Measurements from ENCODE around the gene ATP5F1D.

Gene ATP5F1D

DNA sequence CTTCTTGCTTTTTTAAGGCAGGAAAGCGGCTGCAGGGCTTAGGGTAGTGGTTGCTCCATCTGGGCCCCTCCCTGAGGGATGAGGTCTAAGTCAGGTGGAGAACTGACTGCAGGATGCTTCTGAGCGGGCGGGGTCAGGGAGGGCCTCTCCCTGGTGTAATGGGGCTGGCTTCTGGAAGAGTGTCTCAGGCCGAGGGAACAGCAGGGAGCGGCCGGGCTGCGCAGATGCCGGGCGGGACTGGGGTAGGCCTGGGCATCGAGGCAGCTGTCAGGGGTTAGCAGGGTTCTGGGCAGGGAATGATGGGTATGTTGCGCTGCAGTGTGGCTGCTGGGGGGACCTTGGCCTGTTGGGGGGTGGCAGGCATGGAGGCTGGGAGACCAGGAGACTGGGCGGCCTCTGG, 36.5 kb downstream of the ATP5F1D start:
- no peak for TF ChIP-seq GATA2 (IDR thresholded peaks at IDR 0.05; ENCODE audit: low read depth, low read length)
- TF ChIP-seq GATA3 (IDR thresholded peaks at IDR 0.05; ENCODE audit: low read depth, low read length): no peak

GRCh38 chr19:1278713-1279660, 37.4 kb downstream of the ATP5F1D start:
- no peak for TF ChIP-seq GATA3 (IDR thresholded peaks at IDR 0.05; ENCODE audit: low read depth, low read length)
- no peak for TF ChIP-seq GATA2 (IDR thresholded peaks at IDR 0.05; ENCODE audit: low read depth, low read length)

- no peak for TF ChIP-seq GATA3 (IDR thresholded peaks at IDR 0.05; ENCODE audit: low read depth, low read length)
- no peak for TF ChIP-seq GATA2 (IDR thresholded peaks at IDR 0.05; ENCODE audit: low read depth, low read length)
Measured at GRCh38 chr19:1279782-1280341, 38.3 kb downstream of the ATP5F1D start.

- no peak for TF ChIP-seq GATA2 (IDR thresholded peaks at IDR 0.05; ENCODE audit: low read depth, low read length)
- no peak for TF ChIP-seq GATA3 (IDR thresholded peaks at IDR 0.05; ENCODE audit: low read depth, low read length)
Measured at GRCh38 chr19:1280636-1281568, 39.4 kb downstream of the ATP5F1D start.

DNA sequence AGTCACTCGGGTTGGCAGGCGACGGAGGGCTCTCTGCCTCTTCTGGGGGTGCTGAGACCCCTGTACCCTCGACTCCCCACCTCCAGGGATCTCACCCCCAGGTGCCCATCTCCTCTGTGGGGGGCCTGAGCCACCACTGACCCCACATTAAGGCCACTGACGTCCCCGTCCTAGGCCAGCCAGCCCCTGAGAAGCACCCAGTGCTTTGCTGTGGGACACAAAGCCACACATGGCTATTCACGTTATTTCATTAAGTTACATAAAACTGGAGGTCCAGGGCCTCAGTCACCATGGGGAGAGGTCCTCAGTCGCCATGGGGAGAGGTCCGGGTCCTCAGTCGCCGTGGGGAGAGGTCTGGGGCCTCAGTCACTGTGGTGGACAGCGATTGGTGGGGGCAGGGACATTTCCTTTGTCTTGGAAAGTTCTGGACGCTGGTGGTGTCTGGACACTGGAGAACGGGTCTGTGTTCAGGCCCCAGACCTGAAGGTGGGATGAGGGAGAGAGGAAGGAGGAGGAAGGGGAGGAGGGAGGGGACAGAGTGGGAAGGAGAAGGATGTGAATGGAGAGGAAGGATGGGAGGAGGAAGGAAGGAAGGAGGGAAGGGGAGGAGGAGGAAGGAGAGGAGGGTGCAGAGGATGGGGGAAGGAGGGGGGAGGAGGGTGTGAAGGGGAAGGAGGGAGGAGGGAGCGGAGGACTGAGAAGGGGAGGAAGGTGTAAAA, 40.2 kb downstream of the ATP5F1D start:
- TF ChIP-seq GATA2 (IDR thresholded peaks at IDR 0.05; ENCODE audit: low read depth, low read length) (no peak), GATA3 (IDR thresholded peaks at IDR 0.05; ENCODE audit: low read depth, low read length) (no peak)

DNA sequence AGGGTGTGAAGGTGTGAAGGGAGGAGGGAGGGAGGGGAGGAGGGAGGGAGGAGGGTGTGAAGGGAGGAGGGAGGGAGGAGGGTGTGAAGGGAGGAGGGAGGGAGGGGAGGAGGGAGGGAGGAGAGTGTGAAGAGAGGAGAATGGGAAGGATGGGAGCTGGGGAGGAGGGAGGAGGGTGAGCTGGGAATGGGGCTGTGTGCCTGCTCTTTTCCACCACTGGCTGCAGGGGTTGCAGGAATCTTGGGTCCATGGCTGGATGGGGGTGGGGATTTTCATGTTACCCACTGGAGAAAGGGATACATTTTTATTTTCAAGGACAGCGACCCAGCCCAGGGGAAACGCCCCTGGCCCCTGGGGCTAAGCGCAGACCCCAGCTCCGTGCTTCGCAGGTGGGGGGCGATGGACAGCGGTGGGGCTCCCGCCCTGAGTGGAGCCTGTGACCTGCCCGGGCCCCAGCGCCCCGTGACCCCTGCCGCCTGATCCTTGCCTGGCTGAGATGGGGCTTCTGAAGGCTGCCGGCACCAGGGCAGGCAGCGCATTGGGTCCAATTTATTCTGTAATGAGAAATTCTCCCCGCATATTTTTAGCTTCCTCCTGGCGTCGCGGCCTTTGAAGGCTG, 41.1 kb downstream of the ATP5F1D start:
- TF ChIP-seq GATA3 (IDR thresholded peaks at IDR 0.05; ENCODE audit: low read depth, low read length) (no peak), GATA2 (IDR thresholded peaks at IDR 0.05; ENCODE audit: low read depth, low read length) (no peak)

GRCh38 chr19:1283207-1283916, 41.8 kb downstream of the ATP5F1D start:
- no peak for TF ChIP-seq GATA2 (IDR thresholded peaks at IDR 0.05; ENCODE audit: low read depth, low read length)
- no peak for TF ChIP-seq GATA3 (IDR thresholded peaks at IDR 0.05; ENCODE audit: low read depth, low read length)

DNA sequence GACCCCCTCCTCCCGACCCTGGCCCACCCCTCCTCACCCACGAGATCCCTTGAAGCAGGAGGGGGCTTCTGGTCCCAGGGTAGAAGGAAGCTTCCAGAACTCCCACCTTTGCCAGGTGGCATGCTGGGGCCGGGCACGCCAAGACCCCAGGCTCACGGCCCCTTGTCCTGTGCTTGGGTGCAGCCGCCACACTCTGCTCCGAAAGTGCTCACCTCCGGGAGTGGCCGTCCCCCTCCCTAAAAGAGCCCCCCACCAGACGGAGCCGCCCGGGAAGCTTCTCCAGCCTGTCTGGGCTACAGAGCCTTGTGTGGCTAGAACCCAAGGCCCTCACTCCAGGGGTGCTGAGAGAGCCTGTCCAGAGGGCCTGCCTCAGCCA, 42.4 kb downstream of the ATP5F1D start:
- no peak for TF ChIP-seq GATA3 (IDR thresholded peaks at IDR 0.05; ENCODE audit: low read depth, low read length)
- no peak for TF ChIP-seq GATA2 (IDR thresholded peaks at IDR 0.05; ENCODE audit: low read depth, low read length)

GRCh38 chr19:1284293-1284978, 42.9 kb downstream of the ATP5F1D start:
- no peak for TF ChIP-seq GATA2 (IDR thresholded peaks at IDR 0.05; ENCODE audit: low read depth, low read length)
- TF ChIP-seq GATA3 (IDR thresholded peaks at IDR 0.05; ENCODE audit: low read depth, low read length): no peak

DNA sequence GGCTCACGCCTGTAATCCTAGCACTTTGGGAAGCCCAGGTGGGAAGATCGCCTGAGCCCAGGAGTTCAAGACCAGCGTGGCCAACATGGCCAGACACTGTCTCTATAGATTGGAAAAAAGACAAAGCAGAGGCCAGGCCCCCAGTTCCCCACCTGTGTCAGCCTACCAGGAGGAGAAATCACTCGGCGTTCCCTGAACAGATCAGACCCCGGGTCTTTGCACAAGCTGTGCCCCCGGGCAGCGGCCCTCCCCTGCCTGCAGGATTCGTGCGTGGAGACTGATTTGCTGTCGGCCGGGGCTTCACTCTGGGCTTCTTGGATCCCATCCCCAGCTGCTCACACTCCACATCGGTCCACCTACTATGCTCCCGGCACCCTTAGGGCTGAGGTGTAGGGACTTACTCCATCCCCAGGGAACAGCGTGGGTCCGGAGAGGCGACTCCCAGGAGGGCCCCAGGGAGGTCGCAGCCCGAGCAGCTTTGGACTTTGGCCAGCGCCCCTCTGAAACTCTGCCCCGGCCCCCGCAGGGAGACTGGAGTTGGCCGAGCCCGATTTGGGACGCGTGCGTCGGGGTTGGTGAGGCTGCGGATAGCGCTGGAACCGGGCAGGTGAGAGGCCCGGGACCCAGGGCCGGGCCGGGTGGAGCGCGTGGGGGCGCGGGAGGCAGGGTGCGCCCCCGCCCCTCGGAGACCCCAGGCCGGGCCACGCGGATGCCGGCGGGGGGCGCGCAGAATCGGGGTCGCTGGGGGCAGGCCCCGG, 43.6 kb downstream of the ATP5F1D start:
- TF ChIP-seq GATA3 (IDR thresholded peaks at IDR 0.05; ENCODE audit: low read depth, low read length) (no peak), GATA2 (IDR thresholded peaks at IDR 0.05; ENCODE audit: low read depth, low read length) (no peak)

GRCh38 chr19:1285737-1286360, 44.3 kb downstream of the ATP5F1D start, which contains the start of gene EFNA2:
EFNA2 (plus strand) TSS chr19:1285873; CDS start chr19:1286169, 296 bp downstream.
- TF ChIP-seq GATA3 (IDR thresholded peaks at IDR 0.05; ENCODE audit: low read depth, low read length) (no peak), GATA2 (IDR thresholded peaks at IDR 0.05; ENCODE audit: low read depth, low read length) (no peak)

Measured in SH-SY5Y (cell line).